HCT116 (cell line): ENCODE measurements around the gene ARHGAP9. TPM values are rescaled to one million over a fixed set of nuclear protein-coding genes. Genes with fewer than 3 reads are reported as not detected.

Source experiments
- ATAC-seq: fragments of 200-7000 bp; cut with Tn5 transposase; 2 replicates; pipeline ENCODE4 v1.9.1; 2020; ENCODE audit warnings: mild to moderate bottlenecking, moderate library complexity
- BruUV-seq: library from RNA; stranded (reverse); fragments of 400-500 nt; replicated peaks from 2 replicates; lab custom pipeline; 2021; lab: Mats Ljungman, UMichigan
- CTCF ChIA-PET: fragments of 300-600 bp; sonication (Branson Sonifier 250); formaldehyde crosslinking; loops from one replicate; lab custom pipeline; 2021; ENCODE audit warnings: antibody characterized with exemption; lab: Charles Lee
- POLR2A ChIA-PET: fragments of 300-600, 350-600 bp; sonication (Branson Sonifier 250); formaldehyde crosslinking; loops from one replicate; lab custom pipeline; 2021; ENCODE audit warnings: antibody characterized with exemption; lab: Charles Lee
- RAD21 ChIA-PET, 2 experiments: fragments of 300-600 bp; sonication (Branson Sonifier 250); formaldehyde crosslinking; loops; one replicate each; lab custom pipeline; 2023; ENCODE audit warnings: low total read pairs in 2 of 2; ENCODE audit not compliant: uncharacterized antibody in 2 of 2, unreplicated experiment in 2 of 2, low non-redundant PET in 1 of 2; lab: Charles Lee
- DNase-seq: peaks from one replicate; pipeline ENCODE4 v3.0.0-alpha.2; 2010; ENCODE audit warnings: low read depth, low spot score
- H2AFZ ChIP-seq: fragments of 200-600 bp; shearing (Covaris generic), sonication (generic); 2 replicates; pipeline ENCODE4 v1.6.1; 2017; ENCODE audit warnings: low read depth, mixed run types, mixed read lengths, antibody characterized with exemption, low read length; ENCODE audit not compliant: poor library complexity, severe bottlenecking
- H3K27ac ChIP-seq: 2 replicates; pipeline ENCODE4 v1.5.1; 2012; ENCODE audit warnings: low read depth, low read length
- H3K27me3 ChIP-seq: fragments of 200-600 bp; sonication (generic); 2 replicates; pipeline ENCODE4 v1.6.1; 2016; ENCODE audit warnings: mixed run types, low read length, mixed read lengths; ENCODE audit not compliant: insufficient read depth
- H3K36me3 ChIP-seq, 2 experiments: fragments of 200-500 bp in 1 of 2; fragments of 200-600 bp in 1 of 2; sonication (Bioruptor generic) in 1 of 2; sonication (generic) in 1 of 2; 2 replicates each; pipeline versions ENCODE4 v1.5.1 to v1.6.1; 2014 to 2016; ENCODE audit warnings: low read length in 2 of 2, inconsistent platforms in 1 of 2, mixed read lengths in 1 of 2, mixed run types in 1 of 2; ENCODE audit not compliant: insufficient read depth in 2 of 2, control insufficient read depth in 1 of 2
- H3K4me1 ChIP-seq, 2 experiments: fragments of 200-600 bp in 1 of 2; sonication (generic) in 1 of 2; 2 replicates each; pipeline versions ENCODE4 v1.5.1 to v1.6.1; 2012 to 2017; ENCODE audit warnings: low read length in 2 of 2, inconsistent platforms in 1 of 2, mild to moderate bottlenecking in 1 of 2, mixed read lengths in 1 of 2, mixed run types in 1 of 2, moderate library complexity in 1 of 2; ENCODE audit not compliant: insufficient read depth in 2 of 2, control insufficient read depth in 1 of 2
- H3K4me2 ChIP-seq: fragments of 200-600 bp; sonication (generic); 2 replicates; pipeline ENCODE4 v1.6.1; 2017; ENCODE audit warnings: mixed run types, low read length, mixed read lengths
- H3K4me3 ChIP-seq, 2 experiments: fragments of 200-600 bp in 1 of 2; sonication (generic) in 1 of 2; replicated peaks in 1 of 2; 2 replicates each; pipeline ENCODE4 v1.5.1; 2011 to 2016; ENCODE audit warnings: low read length in 2 of 2, control low read depth in 1 of 2, low read depth in 1 of 2, mild to moderate bottlenecking in 1 of 2, mixed read lengths in 1 of 2, mixed run types in 1 of 2
- H3K79me2 ChIP-seq: fragments of 200-600 bp; sonication (generic); 2 replicates; pipeline ENCODE4 v1.6.1; 2017; ENCODE audit warnings: mild to moderate bottlenecking, mixed run types, low read length, moderate library complexity, mixed read lengths; ENCODE audit not compliant: insufficient read depth
- H3K9ac ChIP-seq: fragments of 200-600 bp; sonication (generic); 2 replicates; pipeline ENCODE4 v1.6.1; 2016; ENCODE audit warnings: low read length, mixed read lengths
- H3K9me2 ChIP-seq: fragments of 200-600 bp; sonication (generic), shearing (Covaris generic); 2 replicates; pipeline ENCODE4 v1.6.1; 2017; ENCODE audit warnings: mixed run types, mild to moderate bottlenecking, moderate library complexity; ENCODE audit not compliant: insufficient read depth
- H3K9me3 ChIP-seq, 2 experiments: fragments of 200-500 bp in 1 of 2; fragments of 200-600 bp in 1 of 2; sonication (Bioruptor generic) in 1 of 2; sonication (generic) in 1 of 2; 2 replicates each; pipeline ENCODE4 v1.6.1; 2014 to 2017; ENCODE audit warnings: low read length in 2 of 2, mixed read lengths in 2 of 2, inconsistent platforms in 1 of 2, low read depth in 1 of 2, mild to moderate bottlenecking in 1 of 2, mixed run types in 1 of 2, moderate library complexity in 1 of 2; ENCODE audit not compliant: control insufficient read depth in 1 of 2, insufficient read depth in 1 of 2
- H4K20me1 ChIP-seq: fragments of 200-600 bp; sonication (generic), shearing (Covaris generic); 2 replicates; pipeline ENCODE4 v1.6.1; 2017; ENCODE audit warnings: mixed run types, mild to moderate bottlenecking, moderate library complexity; ENCODE audit not compliant: insufficient read depth
- EGR1 ChIP-seq: IDR thresholded peaks from 2 replicates; pipeline ENCODE4 v1.6.1; 2012; ENCODE audit warnings: low read depth
- FOSL1 ChIP-seq: IDR thresholded peaks from 2 replicates; pipeline ENCODE4 v1.6.1; 2012; ENCODE audit warnings: low read depth
- SIN3A ChIP-seq: IDR thresholded peaks from 2 replicates; pipeline ENCODE4 v1.6.1; 2012; ENCODE audit warnings: low read depth
- SP1 ChIP-seq: IDR thresholded peaks from 2 replicates; pipeline ENCODE4 v1.6.1; 2012; ENCODE audit warnings: low read depth
- SRF ChIP-seq: IDR thresholded peaks from 2 replicates; pipeline ENCODE4 v1.6.1; 2012; ENCODE audit warnings: low read depth
- TCF7L2 ChIP-seq: IDR thresholded peaks from 2 replicates; pipeline ENCODE4 v1.7.0; 2011; ENCODE audit warnings: borderline replicate concordance, inconsistent platforms; ENCODE audit not compliant: insufficient read depth, insufficient read length; ENCODE audit errors: extremely low read depth
- ZFX ChIP-seq: fragments of 450-650 bp; IDR thresholded peaks from 2 replicates; pipeline ENCODE4 v1.6.1; 2017
- ZNF274 ChIP-seq: fragments of 200-500 bp; sonication (Bioruptor generic); IDR thresholded peaks from 2 replicates; pipeline ENCODE4 v1.6.1; 2014; ENCODE audit warnings: mild to moderate bottlenecking, low read depth, low read length, inconsistent platforms
- intact Hi-C: fragments of 100-400 bp; cut with micrococcal nuclease; formaldehyde crosslinking; loops from 2 replicates; pipeline ENCODE4 v1.10.0; 2022
- total RNA-seq: library from RNA; stranded (reverse); gene quantifications from one replicate; pipeline ENCODE4 v1.2.1, GENCODE V29; 2021; ENCODE audit not compliant: unreplicated experiment

The ARHGAP9 gene
- total RNA-seq, 1 experiment from 2014 or later: 0.84 TPM

DNA sequence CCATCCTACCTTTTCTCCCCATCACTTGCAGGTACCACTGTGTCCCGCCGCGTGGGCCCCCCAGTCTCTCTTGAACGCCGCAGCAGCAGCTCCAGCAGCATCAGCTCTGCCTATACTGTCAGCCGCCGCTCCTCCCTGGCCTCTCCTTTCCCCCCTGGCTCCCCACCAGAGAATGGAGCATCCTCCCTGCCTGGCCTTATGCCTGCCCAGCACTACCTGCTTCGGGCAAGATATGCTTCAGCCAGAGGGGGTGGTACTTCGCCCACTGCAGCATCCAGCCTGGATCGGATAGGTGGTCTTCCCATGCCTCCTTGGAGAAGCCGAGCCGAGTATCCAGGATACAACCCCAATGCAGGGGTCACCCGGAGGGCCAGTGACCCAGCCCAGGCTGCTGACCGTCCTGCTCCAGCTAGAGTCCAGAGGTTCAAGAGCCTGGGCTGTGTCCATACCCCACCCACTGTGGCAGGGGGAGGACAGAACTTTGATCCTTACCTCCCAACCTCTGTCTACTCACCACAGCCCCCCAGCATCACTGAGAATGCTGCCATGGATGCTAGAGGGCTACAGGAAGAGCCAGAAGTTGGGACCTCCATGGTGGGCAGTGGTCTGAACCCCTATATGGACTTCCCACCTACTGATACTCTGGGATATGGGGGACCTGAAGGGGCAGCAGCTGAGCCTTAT, 9.2 kb downstream of the ARHGAP9 start (continued):
- TF ChIP-seq ZNF274 (no peak), FOSL1 (no peak), ZFX (no peak), SP1 (no peak), TCF7L2 (no peak), SIN3A (no peak), SRF (no peak)

DNA sequence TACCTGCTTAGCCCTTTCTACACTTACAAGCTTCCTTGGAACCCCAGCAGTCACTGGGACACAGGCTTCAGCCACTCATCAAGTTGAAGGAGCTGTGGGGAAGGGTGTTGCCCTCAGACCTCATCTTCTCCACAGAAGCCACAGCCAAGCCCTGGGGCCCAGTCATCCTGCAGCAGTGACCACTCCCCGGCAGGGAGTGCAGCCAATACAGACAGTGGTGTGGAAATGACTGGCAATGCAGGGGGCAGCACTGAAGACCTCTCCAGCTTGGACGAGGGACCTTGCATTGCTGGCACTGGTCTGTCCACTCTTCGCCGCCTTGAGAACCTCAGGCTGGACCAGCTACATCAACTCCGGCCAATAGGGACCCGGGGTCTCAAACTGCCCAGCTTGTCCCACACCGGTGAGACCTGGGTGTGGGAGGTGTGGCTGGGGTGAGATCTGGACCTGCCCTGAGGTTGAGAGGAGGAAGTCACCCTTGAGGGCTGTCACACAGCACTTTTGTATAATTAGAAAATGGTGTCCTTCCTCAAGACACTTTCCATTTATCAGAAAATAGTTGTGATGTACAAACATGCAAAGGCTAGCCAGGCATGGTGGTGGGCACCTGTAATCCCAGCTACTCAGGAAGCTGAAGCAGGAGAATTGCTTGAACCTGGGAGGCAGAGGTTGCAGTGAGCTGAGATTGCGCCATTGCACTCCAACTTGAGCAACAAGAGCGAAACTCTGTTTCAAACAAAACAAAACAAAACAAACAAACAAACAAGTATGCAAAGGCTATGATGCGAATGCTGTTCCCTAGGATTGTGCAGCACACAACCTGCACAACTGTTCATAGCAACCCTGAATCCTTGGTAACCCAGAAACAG, 10.1 kb downstream of the ARHGAP9 start:
- H3K9ac ChIP-seq: no peak overlapping the region
- intact Hi-C loops: no loop called here
- CTCF ChIA-PET: interaction anchor here (1.9 kb wide), 1 partner anchor 11 kb away, joined by 6 read pairs; no protein-coding TSS in a partner anchor

More for the DNA sequence above, 10.1 kb downstream of the ARHGAP9 start:
- no peaks in the 10 kb centered on the region for H3K4me1 ChIP-seq
- ChIA-PET POLR2A (interaction anchor here (1.3 kb wide), 1 partner anchor 11 kb away, joined by 4 read pairs; no protein-coding TSS in a partner anchor), RAD21 (no interaction called here)
- no TSS peak for BruUV-seq
- H3K27me3 ChIP-seq: peaks cover 38% of the 10 kb centered on the region
- no peaks in the 10 kb centered on the region for H3K79me2 ChIP-seq
- DNase-seq (no peak), ATAC-seq (no peak)
- no peaks in the 10 kb centered on the region for H3K9me2 ChIP-seq
- no peak overlapping the region for H3K4me3 ChIP-seq
- H3K9me3 ChIP-seq: no peaks in the 10 kb centered on the region
- H3K36me3 ChIP-seq: no peaks in the 10 kb centered on the region
- no peak overlapping the region for H3K4me2 ChIP-seq
- TF ChIP-seq SIN3A: no peak
- no peak for TF ChIP-seq EGR1
- no peaks in the 10 kb centered on the region for H4K20me1 ChIP-seq
- H3K27ac ChIP-seq: no peak overlapping the region
- no peak overlapping the region for H2AFZ ChIP-seq
